Anterior cingulate cortex (tissue), 58 donors: ENCODE measurements around the gene PCGF3.
"Not testable (repeated sequence)": the region's sequence is repeated elsewhere in the genome, so short reads cannot be mapped to it uniquely, and the experiment has no call there.

ENCODE experiments used
- DNase-seq, 58 donors: peaks; one replicate each; lab custom pipeline; 2025; lab: John Stamatoyannopoulos, UW

The PCGF3 gene

DNA sequence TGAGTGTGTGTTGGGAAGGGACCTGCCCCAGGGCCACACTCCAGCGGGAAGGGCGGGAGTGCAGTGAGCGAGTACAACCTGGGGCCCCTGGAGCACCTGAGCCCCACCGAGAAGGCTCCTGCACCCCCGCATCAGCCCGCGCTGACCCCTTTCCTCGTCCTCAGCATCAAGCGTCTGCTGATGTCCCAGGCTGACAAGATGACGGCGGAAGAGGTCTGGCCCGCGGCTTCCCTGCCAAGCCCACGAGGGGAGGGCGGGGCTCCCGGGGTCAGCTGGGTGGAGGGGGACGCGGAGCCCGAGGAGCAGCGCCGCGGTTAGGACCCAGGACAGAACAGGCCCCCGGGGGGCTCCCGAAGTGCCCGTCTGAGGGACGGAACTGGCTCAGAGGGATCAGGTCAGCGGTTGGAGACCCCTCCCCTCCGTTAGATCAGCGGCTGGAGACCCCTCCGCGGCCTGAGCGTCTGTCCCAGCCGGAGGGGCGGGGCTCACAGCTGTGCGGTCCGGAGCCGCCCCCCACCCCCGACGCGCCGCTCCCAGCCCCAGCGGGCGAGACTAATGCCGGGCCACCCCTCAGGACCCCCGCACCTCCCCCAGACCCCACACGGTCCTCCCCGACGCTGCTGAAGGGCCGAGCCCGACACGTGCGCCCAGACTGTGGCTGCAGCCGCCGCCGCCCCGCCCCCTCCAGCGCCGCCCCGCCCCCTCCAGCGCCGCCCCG lies 24.5 kb upstream of the PCGF3 start:
- DNase-seq, result peak in 12 of 58 donors; percentile 22 to 72 (median 34)

DNA sequence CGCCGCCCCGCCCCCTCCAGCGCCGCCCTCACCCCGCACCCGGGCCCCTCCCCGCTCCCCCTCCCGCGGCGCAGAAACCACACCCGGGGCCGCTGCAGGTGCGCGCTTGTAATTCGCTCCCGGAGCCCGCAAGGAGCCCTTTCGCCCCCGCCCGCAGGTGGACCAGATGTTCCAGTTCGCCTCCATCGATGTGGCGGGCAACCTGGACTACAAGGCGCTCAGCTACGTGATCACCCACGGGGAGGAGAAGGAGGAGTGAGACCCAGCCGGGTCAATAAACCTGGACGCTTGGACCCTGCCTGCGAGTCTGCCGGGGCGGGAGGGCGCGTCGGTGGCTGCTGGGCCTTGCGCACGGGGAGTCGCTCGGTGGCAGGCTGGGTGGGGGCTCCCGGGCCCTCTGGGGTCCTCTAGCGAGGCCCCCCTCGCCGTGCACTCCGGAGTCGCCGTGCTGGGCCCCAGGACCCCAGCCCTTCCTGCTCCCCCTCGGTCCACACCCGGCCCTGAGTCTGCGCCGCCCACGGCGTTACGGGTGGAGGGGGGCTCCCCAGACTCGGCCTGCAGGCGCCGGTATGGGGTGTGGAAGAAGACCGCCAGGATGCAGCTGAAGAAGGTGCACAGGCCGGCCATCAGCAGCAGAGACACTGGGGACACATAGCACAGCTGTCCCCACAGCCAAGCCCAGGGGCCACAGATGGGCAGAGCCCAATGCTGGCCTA lies 23.7 kb upstream of the PCGF3 start:
- no peak for DNase-seq

DNA sequence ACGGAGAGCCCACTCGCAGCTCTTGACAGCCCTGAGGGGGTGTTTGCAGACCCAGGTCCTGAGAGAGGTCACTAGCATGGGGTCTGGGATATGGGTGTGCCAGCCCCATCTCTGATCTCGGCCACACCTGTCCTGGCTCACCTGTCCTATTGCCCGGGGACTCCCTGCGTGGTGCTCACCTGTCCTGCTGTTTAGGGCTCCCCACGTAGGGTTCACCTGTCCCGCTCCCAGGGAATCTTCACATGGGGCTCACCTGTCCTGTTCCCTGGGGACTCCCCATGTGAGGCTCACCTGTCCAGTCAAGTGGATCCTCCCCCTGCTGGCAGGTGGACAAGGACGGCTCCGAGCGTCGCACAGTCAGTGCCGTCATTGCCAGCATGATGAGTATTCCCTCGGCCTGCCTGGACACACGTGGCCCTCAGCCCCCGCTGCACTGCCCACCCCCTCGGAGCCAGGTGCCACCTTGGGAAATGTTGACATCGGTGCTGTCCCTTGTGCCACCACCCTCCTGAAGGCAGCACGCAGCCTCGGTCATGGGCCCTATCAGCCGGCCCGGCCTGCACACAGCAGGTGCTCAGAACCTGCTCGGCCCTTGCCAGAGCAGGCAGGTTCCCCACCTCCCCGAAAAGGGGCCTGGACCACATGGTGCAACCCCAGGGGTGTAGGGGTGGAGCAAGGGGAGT lies 23.0 kb upstream of the PCGF3 start:
- DNase-seq, result no peak

DNA sequence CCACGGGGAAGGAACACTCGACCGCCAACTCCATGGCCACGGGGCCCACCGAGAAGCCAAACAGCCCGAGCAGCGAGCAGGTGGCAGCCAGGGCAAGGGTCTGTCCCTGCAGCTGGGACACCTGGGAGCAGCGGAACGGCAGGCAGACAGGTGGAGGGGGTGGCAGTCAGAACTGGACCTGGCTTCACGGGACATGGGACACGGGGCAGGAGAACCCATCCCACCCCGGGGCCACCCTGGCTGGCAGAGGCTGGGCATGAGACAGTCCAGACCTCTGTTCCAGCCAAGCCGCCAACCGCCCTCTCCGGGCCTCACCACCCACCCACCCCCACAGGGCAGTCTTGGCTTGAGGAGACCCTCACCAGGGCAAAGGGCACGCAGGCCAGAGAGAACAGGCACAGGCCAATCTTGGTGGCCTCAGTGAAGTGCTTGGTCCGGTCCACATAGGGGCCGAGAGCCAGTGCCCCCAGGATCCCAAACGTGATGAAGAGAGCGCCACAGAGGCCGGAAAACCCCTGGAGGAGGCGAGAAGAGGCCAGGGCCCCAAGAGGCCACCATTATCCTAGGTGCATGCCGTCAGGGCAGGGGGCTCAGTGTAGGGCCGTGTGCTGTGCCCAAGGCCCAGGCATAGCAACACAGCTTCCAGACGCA lies 22.3 kb upstream of the PCGF3 start:
- DNase-seq, result no peak

DNA sequence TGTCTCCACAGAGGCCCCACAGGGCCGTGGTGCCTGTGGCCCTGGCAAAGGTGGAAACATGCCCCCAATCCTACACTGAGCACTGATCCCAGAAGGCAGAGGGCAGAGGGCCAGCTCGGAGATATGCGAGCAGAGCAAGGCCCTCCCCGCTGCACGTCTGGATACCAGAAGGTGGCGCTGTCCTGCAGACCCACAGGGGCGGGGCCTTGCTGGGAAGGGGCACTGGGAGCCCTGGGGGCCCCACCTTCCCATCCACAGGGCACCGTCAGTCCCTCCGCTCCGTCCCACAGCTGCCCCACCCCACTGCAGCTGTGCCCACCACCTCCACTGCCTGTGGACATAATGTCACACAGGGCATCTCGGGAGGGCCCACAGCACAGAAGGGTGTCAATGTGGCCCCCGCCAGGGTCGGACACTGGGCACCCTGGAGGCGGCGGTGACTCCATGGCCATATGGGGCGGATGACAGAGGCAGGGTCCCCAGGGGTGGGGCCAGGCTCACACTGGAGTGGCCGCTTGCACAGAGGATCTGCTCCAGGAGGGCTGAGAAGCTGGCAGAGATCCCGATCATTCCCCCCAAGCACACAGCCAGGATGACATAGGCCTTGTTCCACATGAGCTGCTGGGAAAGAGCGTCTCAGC lies 21.5 kb upstream of the PCGF3 start:
- DNase-seq, result peak in 37 of 58 donors; percentile 19 to 73 (median 55)

DNA sequence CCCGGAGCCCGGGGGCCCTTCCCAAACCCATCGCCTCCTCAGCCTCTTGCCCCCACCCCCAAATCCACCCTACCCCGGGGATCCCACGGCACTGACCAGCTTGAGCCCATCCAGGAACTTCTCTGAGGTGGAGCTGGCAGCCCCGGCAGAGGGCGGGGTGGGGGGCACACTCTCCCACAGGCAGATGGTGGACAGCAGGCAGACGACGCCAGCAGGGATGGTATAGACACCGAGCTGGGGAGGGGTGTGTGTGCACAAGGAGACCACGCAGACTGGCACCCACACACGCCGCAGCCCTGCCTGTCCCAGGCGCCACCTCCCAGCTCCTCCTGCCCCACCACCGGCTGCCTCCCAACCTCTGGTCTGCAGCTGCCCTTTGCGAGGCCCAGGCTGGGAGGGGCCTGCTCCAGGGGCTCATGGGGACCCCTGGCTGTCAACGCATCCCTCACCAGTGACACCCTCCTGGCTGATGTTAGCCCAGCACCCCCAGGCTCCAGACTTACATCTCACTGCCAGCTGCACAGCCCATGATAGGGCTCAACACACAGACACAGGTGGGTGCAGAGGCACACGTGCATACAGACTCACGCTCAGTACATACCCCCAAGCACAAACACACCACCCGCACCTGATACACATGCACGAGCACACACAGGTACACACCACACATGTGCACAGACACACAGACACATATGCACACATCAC lies 20.9 kb upstream of the PCGF3 start:
- DNase-seq, result no peak

DNA sequence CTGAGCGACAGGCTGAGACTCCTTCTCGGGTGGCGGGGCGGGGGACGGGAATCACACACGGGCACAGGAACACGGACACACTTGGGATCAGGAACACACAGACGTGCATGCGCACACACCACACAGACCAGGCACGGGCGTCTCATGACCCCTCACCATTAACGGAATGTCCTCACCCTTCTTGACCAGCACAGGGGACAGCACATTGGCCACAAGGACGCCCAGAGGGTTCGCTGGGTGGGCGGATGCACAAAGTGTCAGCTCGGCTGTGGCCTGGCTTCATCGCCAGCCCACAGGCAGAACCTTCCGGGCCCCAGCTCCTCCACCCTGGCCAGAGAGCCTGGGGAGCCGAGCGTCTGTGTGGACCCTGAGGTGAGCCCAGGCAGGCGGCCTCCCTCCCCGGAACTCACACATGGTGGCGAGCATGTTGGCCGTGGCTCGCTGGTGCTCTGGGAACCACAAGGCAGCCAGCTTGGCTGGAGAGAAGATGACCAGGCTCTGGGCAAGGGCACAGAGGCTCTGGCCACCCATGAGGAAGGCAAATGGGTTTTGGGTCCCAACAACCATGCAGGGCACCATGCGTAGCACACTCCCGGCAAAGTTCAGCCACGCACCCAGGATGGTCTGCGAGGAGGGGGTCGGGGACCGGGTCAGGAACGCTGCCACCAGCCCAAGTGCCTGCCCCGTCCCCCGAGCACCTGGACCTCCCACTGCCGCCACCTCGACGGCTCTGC lies 19.8 kb upstream of the PCGF3 start:
- DNase-seq, result no peak

DNA sequence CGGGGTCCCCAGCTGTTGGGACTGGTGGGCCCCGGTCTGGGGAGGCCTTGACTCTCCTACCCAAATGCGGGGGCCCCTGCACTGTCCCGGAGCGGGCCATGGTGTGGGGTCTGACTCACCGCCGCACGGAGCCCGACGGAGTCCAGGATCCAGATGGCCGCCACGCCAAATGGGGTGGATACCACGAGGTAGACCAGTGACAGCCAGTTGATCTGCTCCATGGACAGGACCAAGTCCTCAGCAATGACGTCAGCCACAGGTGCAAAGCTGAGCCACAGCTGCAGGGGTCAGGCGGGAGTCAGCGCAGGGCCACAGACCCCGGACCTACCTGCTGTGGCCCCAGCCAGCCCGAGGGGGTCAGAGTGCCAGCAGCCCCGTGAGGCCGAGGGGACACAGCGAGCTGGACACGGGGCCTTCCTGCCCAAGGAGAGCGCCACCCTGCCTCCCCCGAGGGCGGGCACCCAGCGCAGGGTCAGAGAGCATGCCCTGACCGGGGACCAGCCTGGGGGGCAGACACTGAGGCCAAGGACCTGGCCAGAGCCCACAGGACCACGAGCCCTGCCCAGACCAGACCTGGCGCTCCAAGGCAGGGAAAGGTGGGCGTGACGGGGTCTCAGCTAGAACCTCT lies 19.1 kb upstream of the PCGF3 start:
- DNase-seq, result no peak

DNA sequence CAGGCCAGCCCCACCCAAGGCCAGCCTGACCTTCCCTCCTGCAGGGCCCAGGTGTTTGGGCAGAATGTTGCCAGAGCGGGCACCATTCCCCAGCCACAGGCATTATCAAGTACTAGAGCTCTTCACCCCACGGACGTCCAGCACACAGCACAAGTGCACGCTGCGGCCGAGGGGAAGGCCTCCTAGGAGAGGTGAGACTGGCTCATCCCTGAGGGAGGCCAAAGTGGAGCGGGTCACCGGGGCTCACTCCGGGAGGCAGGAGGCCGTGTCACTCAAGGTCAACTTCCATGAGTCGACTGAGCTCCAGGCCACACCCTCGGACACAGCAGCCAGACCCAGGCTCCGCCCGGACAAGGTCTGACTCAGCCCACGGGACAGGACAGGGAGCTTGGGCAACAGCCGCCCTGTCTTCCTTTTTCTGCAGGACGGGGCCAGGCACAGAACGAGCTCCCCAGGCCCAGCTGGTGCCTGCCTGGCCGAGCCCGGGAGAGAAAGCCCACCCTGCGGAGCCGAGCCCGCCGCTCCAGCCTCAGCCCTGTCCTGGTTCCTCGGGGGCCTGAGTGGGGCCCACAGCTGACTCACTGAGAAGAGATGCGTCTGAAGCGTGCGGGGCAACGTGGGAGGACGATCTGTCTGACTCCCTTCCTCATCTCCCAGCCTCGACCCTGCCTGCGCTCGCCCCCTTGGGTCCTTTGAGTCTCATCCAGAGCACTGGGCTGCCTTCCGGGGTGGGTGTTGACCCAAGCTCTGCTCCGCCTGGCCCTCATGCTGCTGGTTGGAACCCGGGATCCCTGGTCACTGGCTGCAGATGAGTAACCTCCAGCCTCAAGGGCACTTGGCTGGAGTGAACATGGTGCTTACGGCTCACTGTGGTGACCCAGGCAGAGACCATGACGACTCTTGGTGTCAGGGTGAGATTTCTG lies 18.3 kb upstream of the PCGF3 start:
- DNase-seq, result no peak

DNA sequence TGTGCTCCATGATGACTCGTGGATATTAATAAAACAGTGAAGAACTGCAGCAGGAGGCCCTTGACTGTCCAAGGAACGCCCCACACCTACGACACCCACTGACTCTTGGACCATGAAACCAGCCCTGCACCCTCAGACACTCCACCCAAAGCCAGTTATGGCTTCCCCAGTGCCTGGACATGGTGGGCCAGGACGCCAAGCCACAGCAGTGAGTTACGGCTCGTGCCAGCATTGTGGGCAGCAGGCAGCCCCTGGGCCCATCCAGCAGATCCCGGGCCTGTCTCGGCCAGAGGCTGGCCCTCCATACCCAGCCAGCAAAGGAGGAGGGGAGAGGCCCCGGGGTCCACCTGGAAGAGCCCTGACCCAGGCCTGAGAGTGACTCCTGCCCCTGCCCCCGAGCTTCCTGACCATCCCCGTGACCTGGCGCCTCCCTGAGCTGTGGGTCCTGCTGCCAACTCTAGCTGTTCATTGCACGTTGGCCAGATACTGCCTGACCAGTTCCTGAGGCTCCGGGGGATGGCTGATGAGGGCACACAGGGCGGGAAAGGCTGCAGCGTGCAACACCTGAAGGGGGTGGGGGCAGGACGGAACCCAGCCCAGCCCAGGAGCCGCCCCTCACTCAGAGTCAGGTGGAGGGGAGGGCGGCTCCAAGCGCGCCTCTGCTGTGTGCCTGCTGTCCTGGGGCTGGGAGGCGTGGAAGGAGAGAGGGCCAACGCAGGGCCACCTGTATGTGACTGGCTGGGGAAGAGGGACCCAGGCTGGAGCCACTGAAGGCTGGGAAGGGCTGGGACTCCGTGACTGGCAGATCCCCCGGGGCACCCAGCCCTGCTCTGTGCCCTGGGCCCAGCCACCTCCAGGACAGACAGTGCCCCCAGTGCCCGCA lies 17.4 kb upstream of the PCGF3 start:
- no peak for DNase-seq

DNA sequence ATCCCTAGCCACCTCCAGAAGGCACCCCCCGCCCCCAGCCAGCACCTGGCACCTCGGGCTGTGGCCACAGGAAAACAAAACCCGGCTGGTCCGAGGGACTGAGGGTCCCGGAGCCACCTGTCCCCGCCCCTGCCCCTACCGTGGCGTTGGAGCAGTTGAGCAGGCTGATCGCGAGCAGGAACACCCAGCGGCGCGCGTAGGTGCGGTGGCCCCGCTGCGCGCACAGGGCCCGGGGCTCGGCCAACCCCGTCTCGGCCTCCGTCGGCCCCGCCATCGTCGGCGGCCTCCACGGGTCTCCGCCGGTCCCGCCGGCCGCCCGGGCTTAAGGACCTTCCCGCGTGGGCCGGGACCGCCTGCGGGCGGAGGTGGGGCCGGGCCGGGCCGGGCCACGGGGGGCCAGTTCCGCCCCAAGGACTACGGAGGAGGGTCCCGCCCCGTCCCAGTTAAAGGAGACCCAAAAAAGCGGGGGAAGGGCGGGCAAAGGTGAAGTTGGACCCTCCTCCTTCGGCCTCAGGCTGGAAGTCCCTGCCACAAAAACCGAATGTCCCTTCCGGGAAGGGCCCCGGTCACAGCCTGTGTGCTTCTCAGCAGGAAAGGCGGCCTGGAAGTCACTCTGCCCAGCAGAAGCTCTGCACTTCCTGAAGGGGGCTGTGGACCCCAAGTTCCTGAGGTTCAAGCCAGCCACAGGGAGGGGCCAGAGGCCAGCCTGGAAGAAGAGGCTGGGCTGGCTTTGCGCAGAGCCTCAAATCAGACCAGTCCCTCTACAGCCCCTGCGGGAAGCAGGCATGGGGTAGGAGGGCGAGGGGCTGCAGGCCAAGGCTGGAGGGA lies 16.6 kb upstream of the PCGF3 start, which contains the start of gene SLC49A3:
SLC49A3 (minus strand) TSS at position 298 of the 828 bp plus-strand sequence; CDS start at position 274, 24 bp downstream.
- no peak for DNase-seq

DNA sequence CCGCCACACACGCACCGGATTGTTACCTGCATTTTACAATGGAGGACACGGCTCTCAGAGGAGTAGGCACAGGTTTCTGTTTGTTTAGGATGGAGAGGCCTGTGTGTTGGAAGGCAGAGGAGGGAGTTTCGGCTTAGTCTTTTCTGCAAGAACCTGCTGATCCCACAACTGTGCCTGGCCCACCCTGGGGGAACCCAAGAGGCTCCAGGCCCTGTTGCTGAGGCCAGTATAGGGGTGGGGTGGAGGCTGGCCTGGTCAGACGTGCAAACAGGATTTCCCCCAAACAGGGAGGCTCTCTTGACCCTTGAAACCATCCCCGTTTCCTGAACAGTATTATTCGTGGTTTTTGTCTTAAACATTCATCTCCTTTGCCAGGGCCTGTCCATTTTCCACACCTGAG lies 15.9 kb upstream of the PCGF3 start:
- no peak for DNase-seq

DNA sequence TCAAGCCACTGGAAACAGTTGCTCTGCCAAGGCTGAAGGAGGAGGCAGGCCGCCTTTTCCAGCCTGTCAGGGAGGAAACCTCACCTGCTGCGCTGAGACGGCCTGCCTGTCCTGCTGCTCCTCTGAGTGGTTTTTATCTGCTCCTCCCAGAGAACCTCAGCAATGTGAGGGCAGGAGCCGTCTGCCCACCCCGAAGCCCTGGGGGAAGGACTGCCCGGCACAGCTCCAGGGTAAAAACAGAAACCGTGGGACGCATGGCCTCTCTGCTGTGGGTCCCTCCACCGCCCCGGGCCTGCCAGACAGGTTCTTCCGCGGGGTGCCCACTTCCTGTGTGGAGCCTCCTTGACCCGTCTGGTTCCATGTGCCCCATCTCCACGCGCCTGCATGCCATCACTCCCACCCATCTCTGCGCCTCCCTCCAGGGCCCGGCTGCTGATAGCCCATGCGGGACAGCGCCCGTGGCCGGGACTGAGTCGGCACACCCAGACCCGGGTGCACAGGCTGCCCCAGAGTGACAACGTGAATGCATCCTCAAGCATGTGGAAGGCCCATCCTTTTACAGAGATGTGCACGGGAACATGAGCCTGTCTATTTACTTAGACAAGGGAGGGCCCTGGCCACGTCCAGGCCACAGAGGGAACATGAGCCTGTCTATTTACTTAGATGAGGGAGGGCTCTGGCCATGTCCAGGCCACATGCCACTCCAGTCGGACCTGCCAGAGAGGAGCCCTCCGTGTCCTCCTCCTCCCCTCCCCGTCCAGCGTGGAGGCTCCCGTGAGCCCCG lies 12.7 kb upstream of the PCGF3 start:
- DNase-seq, result no peak

DNA sequence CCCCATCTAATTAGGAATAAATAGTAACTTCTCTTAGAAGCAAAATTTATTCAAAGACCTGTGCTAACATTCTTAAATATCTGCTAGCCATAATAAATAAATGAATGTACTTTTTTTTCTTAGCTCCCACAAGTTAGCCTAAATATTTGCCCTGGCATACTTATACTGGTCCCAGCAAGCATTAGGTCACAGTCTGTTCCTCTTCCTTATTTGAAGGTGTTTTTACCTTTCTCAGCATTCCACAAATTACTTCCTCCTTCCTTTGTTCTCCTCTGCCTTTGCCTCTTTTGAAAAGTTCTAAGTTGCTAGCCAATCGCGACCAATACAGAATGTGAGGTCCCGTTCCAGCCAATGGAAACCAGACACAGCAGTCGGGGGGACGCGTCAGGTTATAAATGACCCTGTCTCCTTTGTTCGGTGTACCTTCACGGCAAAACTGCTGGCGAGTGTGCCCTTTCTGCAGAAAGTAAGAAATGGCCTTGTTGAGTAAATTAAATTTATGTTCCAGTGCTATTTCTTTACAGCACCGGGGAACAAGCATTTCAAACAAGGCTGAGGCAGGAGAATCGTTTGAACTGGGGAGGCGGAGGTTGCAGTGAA lies 11.2 kb upstream of the PCGF3 start:
- DNase-seq, result not testable (repeated sequence)
